ENCODE measurements around the gene SMO.
A peak's percentile ranks its signal among the peaks of the same experiment; 100 is the strongest.

- TF ChIP-seq CTCF (IDR thresholded peaks at IDR 0.05; ENCODE audit: borderline replicate concordance, extremely low read depth, low read length, poor library complexity, severe bottlenecking) (peak; percentile 94), EZH2 (IDR thresholded peaks at IDR 0.05; ENCODE audit: borderline replicate concordance, low read depth, low read length, severe bottlenecking) (no peak)
Observed at GRCh38 chr7:129218514-129219062, 30.2 kb downstream of the SMO start.
